GM12865 (cell line): Measurements from ENCODE around the gene B3GNT7.

ENCODE experiments used
- DNase-seq: peaks from one replicate; pipeline ENCODE4 v3.0.0; 2010; ENCODE audit warnings: low read depth
- H3K4me3 ChIP-seq: 2 replicates; pipeline ENCODE4 v1.5.1; 2011; ENCODE audit warnings: mild to moderate bottlenecking, low read depth, low read length, control low read depth
- TF ChIP-seq, protein P1 (sequence below): IDR thresholded peaks from 2 replicates; pipeline ENCODE4 v1.5.1; 2011; ENCODE audit warnings: low read length, control low read depth, low read depth, inconsistent platforms; ENCODE audit not compliant: insufficient read depth; ENCODE audit errors: missing control alignments

B3GNT7 gene

DNA sequence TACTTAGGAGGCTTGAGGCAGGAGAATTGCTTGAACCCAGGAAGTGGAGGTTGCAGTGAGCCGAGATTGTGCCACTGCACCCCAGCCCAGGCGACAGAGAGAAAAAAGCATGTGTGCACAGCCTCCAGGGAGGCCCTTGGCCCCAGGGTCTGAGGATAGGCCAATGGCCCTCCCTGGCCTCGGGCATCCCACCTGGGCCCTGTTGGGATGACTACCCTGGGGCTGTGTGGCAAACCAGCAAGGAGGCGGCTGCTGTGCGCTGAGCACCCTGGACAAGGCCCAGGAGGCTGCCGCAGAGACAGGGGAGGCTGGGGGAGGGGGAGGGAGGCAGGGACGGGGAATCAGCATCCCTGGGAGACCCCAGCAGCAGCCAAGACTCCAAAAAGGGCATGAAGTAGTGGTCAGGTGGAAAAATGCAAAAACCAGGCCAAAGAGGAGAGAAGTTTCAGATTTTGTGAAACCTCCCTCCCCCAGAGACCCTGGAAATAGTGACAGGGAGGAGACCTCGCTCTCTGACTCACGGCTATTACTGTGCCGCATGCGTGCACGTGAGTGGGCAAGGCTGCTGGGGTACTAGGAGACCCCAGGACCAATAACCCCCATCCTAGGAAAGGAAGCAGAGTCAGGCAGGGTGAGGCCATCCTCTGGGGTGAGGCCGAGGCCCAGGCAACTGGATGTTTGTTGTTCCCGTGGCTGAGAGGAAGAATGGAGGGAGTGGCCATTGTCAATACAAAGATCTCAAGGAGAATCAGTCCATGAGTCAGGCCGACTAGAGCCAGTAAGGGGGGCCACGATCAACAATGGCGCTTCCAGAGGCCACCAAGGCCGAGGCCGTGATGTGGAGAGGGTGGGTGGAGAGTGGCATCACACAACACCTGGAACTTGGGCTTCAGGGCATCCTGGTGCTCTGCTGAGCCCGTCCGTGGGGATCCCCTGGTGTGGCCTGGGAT, 16.0 kb upstream of the B3GNT7 start:
- no peak for DNase-seq
- H3K4me3 ChIP-seq: no peak overlapping the region
- TF ChIP-seq, protein P1, sequence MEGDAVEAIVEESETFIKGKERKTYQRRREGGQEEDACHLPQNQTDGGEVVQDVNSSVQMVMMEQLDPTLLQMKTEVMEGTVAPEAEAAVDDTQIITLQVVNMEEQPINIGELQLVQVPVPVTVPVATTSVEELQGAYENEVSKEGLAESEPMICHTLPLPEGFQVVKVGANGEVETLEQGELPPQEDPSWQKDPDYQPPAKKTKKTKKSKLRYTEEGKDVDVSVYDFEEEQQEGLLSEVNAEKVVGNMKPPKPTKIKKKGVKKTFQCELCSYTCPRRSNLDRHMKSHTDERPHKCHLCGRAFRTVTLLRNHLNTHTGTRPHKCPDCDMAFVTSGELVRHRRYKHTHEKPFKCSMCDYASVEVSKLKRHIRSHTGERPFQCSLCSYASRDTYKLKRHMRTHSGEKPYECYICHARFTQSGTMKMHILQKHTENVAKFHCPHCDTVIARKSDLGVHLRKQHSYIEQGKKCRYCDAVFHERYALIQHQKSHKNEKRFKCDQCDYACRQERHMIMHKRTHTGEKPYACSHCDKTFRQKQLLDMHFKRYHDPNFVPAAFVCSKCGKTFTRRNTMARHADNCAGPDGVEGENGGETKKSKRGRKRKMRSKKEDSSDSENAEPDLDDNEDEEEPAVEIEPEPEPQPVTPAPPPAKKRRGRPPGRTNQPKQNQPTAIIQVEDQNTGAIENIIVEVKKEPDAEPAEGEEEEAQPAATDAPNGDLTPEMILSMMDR: no peak

DNA sequence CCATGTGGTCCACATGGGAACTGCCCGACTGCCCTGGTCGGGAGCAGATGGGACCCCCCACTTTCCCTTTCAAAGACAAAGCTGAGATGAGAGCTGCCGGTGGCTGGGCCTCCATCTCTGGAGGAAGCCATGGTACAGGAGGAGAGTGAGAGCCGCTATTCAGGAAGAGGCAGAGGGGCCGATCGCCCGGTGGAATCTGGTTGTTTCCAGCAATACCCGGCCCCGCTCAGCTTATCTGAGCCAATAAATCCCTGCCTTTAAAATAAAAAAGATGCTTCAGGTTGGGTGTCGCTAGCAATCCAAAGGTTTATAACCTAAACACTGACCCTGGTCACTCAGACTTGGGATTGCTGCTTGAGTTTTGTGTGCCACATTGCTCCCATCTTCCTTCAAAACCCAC, 15.2 kb upstream of the B3GNT7 start:
- no peak overlapping the region for H3K4me3 ChIP-seq
- DNase-seq: no peak
- TF ChIP-seq, protein P1: no peak

DNA sequence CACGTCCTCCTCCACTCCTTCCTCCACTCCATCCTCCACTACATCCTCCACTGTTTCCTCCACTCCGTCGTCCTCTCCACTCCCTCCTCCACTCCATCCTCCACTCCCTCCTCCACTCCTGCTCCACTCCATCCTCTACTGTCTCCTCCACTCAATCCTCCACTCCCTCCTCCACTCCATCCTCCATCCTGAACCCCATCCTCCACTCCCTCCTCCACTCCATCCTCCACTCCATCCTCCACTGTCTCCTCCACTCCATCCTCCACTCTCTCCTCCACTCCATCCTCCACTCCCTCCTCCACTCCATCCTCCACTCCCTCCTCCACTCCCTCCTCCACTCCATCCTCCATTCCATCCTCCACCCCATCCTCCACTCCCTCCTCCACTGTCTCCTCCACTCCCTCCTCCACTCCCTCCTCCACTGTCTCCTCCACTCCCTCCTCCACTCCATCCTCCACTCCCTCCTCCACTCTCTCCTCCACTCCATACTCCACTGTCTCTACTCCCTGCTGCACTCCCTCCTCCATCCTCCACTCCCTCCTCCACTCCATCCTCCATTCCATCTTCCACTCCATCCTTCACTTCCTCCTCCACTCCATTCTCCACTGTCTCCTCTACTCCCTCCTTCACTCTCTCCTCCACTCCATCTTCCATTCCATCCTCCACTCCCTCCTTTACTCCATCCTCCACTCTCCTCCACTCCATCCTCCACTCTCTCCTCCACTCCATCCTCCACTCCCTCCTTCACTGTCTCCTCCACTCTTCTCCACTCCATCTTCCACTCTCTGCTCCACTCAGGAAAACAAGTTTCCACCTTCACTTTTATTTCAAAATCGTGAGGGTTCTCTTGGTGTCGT, 14.3 kb upstream of the B3GNT7 start:
- DNase-seq: no peak
- TF ChIP-seq, protein P1: no peak
- no peak overlapping the region for H3K4me3 ChIP-seq

DNA sequence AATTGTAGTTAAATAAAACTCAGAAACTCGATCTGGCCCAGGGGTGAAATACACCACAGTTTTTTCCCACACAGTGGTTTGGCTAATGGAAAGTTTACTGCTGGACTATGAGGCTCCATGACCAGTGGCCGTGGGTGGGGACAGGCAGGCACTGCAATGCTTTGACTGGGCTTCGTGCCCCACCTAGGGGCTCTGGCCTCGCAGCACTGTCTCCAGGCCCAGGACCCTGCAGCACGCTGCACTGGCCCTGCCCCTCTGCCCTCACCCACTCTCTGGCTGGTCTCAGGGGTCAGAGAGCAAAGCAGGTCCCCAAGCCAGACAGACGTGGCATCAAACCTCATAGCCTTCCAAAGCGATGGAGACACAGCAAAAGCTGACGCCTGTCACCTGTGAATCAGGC, 13.4 kb upstream of the B3GNT7 start:
- no peak overlapping the region for H3K4me3 ChIP-seq
- TF ChIP-seq, protein P1: no peak
- DNase-seq: no peak

DNA sequence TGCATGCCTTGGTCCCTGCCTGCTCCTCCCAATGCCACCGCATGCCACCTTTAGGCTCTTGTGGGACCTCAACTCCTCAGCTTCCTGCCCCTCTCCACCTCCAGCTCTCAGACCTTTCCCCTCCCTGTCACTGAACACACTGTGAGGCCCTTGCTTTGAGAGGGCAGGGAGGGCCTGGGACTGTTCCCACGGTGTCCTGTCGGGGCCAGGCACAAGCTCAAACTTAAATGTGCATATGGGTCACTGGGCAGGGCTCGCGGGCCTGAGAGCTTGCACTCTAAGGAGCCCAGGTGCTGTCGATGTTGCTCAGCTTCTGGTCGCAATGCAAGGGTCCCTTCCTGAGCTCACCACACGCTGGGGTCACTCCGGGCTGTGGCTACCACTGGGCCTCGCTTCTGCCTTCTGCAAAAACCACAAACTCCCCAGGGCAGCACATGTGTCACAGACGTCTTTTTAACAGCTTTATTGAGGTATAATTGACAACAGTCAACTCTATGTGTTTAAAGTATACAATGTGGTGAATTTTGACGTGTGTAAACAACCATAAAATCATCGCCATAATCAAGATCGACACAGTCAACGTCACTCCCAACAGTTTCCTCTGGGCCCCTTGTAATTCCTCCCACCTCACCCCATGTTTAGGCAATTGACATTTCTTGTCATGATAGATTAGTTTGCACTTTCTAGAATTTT, 11.9 kb upstream of the B3GNT7 start:
- no peak overlapping the region for H3K4me3 ChIP-seq
- TF ChIP-seq, protein P1: no peak

DNA sequence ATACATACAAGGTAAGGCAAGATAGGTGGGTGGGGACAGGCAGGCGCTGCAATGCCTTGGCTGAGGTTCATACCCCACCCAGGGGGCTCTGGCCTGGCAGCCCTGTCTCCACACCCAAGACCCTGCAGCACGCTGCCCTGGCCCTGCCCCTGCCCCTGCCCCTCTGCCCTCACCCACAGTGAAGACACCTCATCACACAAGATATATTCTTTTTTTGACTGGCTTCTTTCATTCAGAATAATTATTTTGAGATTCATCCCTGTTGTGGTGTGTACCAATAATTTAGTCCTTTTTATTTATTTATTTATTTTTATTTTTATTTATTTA, 11.4 kb upstream of the B3GNT7 start:
- DNase-seq: no peak
- TF ChIP-seq, protein P1: no peak
- H3K4me3 ChIP-seq: no peak overlapping the region

More for the DNA sequence above, 11.9 kb upstream of the B3GNT7 start:
- DNase-seq: no peak
